ENCODE measurements around the gene TRIM62.

TRIM62 gene

GRCh38 chr1:33181921-33182341 lies at the start of gene TRIM62:
Gene TRIM62 (minus strand): TSS chr1:33182043. CDS start chr1:33181432, 611 bp downstream.
- DNase-seq, result peak; percentile 26

GRCh38 chr1:33231166-33231565 lies 49.3 kb upstream of the TRIM62 start:
- DNase-seq, result no peak

- no peak for DNase-seq
Observed at GRCh38 chr1:33228935-33229487, 47.2 kb upstream of the TRIM62 start.

GRCh38 chr1:33225586-33225985 lies 43.7 kb upstream of the TRIM62 start:
- no peak for DNase-seq

- no peak for DNase-seq
Observed at GRCh38 chr1:33224166-33224707, 42.4 kb upstream of the TRIM62 start.

GRCh38 chr1:33222381-33222780 lies 40.5 kb upstream of the TRIM62 start:
- no peak for DNase-seq

- no peak for DNase-seq
Observed at GRCh38 chr1:33221385-33221758, 39.5 kb upstream of the TRIM62 start.

- no peak for DNase-seq
Observed at GRCh38 chr1:33220676-33221384, 39.0 kb upstream of the TRIM62 start.

GRCh38 chr1:33219886-33220661 lies 38.2 kb upstream of the TRIM62 start:
- DNase-seq, result no peak

- no peak for DNase-seq
Observed at GRCh38 chr1:33211972-33212371, 30.1 kb upstream of the TRIM62 start.

- DNase-seq, result no peak
Observed at GRCh38 chr1:33206340-33206739, 24.5 kb upstream of the TRIM62 start.

- DNase-seq, result no peak
Observed at GRCh38 chr1:33195556-33195955, 13.7 kb upstream of the TRIM62 start.

GRCh38 chr1:33191731-33192275 lies 10.0 kb upstream of the TRIM62 start:
- no peak for DNase-seq

- DNase-seq, result no peak
Observed at GRCh38 chr1:33190701-33191100, 8.9 kb upstream of the TRIM62 start.

GRCh38 chr1:33188572-33189275 lies 6.9 kb upstream of the TRIM62 start:
- no peak for DNase-seq

GRCh38 chr1:33186936-33187335 lies 5.1 kb upstream of the TRIM62 start:
- no peak for DNase-seq

- DNase-seq, result no peak
Observed at GRCh38 chr1:33185541-33185940, 3.7 kb upstream of the TRIM62 start.

- DNase-seq, result no peak
Observed at GRCh38 chr1:33183306-33183705, 1.5 kb upstream of the TRIM62 start.

- no peak for DNase-seq
Observed at GRCh38 chr1:33182896-33183295, 1.1 kb upstream of the TRIM62 start.

GRCh38 chr1:33182401-33182841 lies 578 bp upstream of the TRIM62 start:
- no peak for DNase-seq

- peak; percentile 23 for DNase-seq
Observed at GRCh38 chr1:33180911-33181890, 642 bp downstream of the TRIM62 start.

Data from NCI-H1436 treated with DMSO at 0.1 percent for 48 hours (cell line).